Thymus (tissue), 11 donors: ENCODE data around the gene RBM47. TPM values are rescaled to one million over a fixed set of nuclear protein-coding genes. Genes with fewer than 3 reads are reported as not detected.
"Not testable (repeated sequence)": the region's sequence is repeated elsewhere in the genome, so short reads cannot be mapped to it uniquely, and the experiment has no call there.

Source experiments
- DNase-seq, 9 donors: peaks; one replicate each; pipeline ENCODE4 v3.0.0-alpha.2; 2013; ENCODE audit warnings: low spot score in 9 of 9, low read depth in 6 of 9, missing footprints in 1 of 9
- H3K27ac ChIP-seq, 2 donors: one replicate each; pipeline ENCODE4 v1.5.1; 2013; ENCODE audit warnings: control low read depth in 1 of 2, low read depth in 1 of 2, low read length in 1 of 2, mild to moderate bottlenecking in 1 of 2, moderate library complexity in 1 of 2
- H3K27me3 ChIP-seq, 2 donors: one replicate each; pipeline ENCODE4 v1.5.1; 2013; ENCODE audit warnings: low read length in 1 of 2; ENCODE audit not compliant: control insufficient read depth in 2 of 2, insufficient read depth in 1 of 2
- H3K36me3 ChIP-seq, 2 donors: one replicate each; pipeline ENCODE4 v1.5.1; 2013; ENCODE audit warnings: low read length in 1 of 2, mild to moderate bottlenecking in 1 of 2, moderate library complexity in 1 of 2; ENCODE audit not compliant: control insufficient read depth in 2 of 2, insufficient read depth in 2 of 2
- H3K4me1 ChIP-seq, 2 donors: one replicate each; pipeline ENCODE4 v1.5.1; 2013; ENCODE audit warnings: low read length in 2 of 2; ENCODE audit not compliant: control insufficient read depth in 2 of 2, insufficient read depth in 2 of 2
- H3K4me3 ChIP-seq, 2 donors: one replicate each; pipeline ENCODE4 v1.5.1; 2013; ENCODE audit warnings: low read length in 2 of 2, control low read depth in 1 of 2, mild to moderate bottlenecking in 1 of 2
- H3K9me3 ChIP-seq, 2 donors: one replicate each; pipeline ENCODE4 v1.5.1; 2013; ENCODE audit warnings: low read length in 1 of 2, mild to moderate bottlenecking in 1 of 2; ENCODE audit not compliant: control insufficient read depth in 2 of 2, insufficient read depth in 1 of 2
- WGBS: extraction: QIAGEN DNeasy Blood & Tissue Kit; methylation state at CpG from one replicate; pipeline ENCODE4 v1.1.7; 2013; 5-methylcytosine and 5-hydroxymethylcytosine counted together
- polyA plus RNA-seq: library from polyadenylated mRNA; stranded (reverse); fragments of 200-250 nt; gene quantifications from one replicate; pipeline ENCODE4 v1.2.3, GENCODE V29; 2013
- total RNA-seq: library from RNA; stranded (reverse); fragments of 120-200 nt; gene quantifications from one replicate; pipeline ENCODE4 v1.2.4, GENCODE V29; 2013
- donor health status: healthy.

Gene RBM47
- total and polyA plus RNA-seq, 2 donors, result 7.9 to 13.1 TPM

DNA sequence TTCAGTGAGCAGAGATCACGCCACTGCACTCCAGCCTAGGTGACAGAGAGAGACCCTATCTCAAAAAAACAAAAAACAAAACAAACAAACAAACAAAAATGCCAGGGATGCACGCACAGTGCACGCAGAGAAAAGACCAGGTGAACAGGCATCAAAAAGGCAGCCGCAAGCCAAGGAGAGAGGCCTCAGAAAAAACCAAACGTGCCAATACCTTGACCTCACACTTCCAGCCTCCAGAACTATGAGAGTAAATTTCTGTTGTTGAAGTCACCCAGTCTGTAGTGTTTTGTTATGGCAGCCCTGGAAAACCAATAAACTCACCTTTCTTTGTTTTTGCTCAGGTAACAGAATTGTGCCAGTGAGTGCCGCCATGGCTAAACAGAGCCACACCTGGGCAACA, 228.6 kb downstream of the RBM47 start:
- no peak overlapping the region for H3K27ac ChIP-seq

DNA sequence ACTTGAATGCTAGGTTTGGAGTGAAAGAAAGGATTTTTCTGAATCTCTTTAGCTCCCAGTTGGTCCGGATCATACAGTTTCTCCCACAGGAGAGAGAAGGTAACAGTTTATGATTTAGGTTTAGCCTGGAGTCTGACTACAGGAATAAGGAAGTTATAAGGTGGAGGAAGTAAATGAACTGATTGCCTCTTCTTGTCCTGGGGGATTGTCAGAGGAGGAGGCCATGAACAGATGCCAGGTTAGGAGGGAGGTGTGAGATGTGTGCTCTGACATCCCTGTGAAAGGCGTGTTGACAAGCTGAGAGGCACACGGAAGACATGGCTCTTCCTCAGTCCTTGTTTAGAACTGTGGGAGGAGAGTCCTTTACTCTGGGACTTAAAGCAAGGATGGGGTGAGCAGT, 230.1 kb downstream of the RBM47 start:
- Histone ChIP-seq H3K27me3 (no peaks in the 10 kb centered on the region), H3K4me3 (no peak overlapping the region), H3K9me3 (no peaks in the 10 kb centered on the region), H3K27ac (no peak overlapping the region), H3K36me3 (no peaks in the 10 kb centered on the region), H3K4me1 (peaks cover 0 to 2% of the 10 kb centered on the region in 2 donors)
- WGBS, result 97% methylated on average over 3 of the region's 3 CpGs
- DNase-seq, result no peak

More for the DNA sequence above, 228.6 kb downstream of the RBM47 start:
- H3K4me3 ChIP-seq, result no peak overlapping the region
- H3K27me3 ChIP-seq, result no peaks in the 10 kb centered on the region
- H3K4me1 ChIP-seq, result peaks cover 0 to 2% of the 10 kb centered on the region in 2 donors
- H3K9me3 ChIP-seq, result no peaks in the 10 kb centered on the region
- WGBS, result 99% methylated on average over 6 of the region's 6 CpGs
- H3K36me3 ChIP-seq, result no peaks in the 10 kb centered on the region
- DNase-seq, result no peak

DNA sequence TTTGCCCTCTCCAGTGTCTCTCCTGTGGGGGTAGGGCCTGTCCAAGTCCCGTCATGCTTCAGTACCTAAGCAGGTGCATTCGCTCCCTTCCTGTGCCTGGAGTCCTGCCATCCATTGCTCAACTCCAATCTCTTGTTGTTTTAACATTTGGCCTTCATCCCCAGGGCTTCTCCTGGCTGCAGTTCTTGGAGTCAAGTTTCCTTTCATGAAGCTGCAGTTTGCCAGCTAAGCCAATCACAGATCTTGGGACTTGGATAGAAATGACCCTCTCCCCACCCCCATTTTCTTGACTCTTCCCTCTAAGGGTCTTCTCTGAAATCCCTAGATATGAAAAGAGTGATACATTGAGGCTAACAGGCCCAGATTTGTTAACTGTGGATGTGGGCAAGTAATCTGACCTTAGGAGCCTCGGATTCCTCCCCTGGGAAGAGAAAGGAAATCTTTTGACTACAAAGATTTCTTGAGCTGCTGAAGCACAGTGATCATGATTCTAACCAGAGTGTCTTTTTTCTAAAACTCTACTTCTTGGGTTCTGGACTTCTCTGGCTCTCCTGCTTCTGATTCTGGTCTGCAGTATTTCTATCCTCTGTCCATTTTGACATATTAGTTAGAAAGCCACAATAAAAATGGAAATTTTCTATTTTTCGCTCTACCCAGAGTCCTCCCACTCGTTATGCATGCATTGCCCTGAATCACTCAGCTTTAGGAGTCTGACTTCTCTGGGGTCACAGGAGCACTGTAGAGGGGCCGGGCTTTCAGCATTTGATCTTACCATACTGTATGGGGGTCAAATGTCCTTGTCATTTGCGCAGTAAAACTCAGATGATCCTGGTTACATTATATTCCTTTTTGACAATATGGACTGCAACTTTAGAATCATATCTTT, 233.5 kb downstream of the RBM47 start:
- peak overlapping the region in 1 of 2 donors; percentile 3 for H3K27ac ChIP-seq
- H3K9me3 ChIP-seq, result no peaks in the 10 kb centered on the region
- H3K36me3 ChIP-seq, result no peaks in the 10 kb centered on the region
- peak in 2 of 9 donors; percentile 4 to 39 for DNase-seq
- H3K4me3 ChIP-seq, result no peak overlapping the region
- no peaks in the 10 kb centered on the region for H3K27me3 ChIP-seq
- 91% methylated on average over 7 of the region's 7 CpGs for WGBS
- H3K4me1 ChIP-seq, result peaks cover 0 to 2% of the 10 kb centered on the region in 2 donors

DNA sequence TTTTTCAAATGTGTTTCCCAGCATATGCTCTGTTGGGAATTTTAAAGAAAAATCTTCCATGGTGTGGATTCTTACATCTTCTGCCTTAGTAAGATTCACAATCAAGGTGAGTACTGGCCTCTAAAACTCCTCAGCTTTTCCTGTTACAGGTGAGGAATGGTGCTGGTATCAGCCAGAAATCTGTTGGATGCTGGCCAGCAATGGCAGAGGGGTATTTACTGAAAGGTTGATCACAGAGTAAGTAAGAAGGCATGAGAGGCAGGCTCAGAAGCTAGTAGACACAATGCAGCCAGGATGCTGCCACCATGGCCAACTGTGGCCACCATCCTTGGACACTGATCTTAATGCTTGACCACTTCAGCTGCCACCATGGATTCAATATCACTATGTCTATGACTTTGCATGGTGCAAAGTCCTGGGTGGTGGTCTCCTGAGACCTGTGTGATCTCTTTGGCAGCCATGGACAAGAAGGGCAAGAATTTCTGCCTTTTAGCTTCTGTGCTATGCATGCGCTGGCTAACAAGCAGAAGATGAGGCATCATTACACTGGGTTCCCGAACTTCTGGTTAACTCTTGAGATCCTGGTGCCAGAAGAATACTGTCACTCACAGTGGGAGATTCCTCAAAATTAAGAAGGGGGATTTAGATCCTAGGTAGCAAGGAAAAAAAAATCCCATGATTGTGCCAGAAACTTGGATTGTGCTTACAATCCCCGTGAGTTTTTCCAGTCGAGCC, 234.3 kb downstream of the RBM47 start:
- H3K27me3 ChIP-seq, result no peaks in the 10 kb centered on the region
- WGBS, result 80% methylated on average over 4 of the region's 4 CpGs
- H3K4me1 ChIP-seq, result peaks cover 0 to 2% of the 10 kb centered on the region in 2 donors
- no peak overlapping the region for H3K4me3 ChIP-seq
- no peaks in the 10 kb centered on the region for H3K9me3 ChIP-seq
- H3K36me3 ChIP-seq, result no peaks in the 10 kb centered on the region
- DNase-seq, result no peak
- H3K27ac ChIP-seq, result no peak overlapping the region

DNA sequence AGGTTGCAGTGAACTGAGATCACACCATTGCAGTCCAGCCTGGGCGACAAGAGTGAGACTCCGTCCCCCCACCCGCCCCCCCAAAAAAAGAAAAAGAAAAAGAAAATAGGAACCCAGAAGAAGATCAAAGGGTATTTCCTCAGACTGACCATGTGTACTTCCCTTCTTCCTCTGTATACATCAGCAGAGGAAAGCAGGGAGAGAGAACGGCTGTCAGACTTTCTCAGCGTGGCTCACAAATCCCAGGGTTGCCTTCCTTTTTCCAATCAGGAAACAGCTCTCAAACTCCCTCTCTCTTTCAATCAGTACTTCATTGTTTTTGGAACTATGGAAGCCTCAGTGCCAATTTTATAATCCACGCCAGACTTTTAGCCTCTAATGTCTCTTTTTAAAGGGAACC, 235.4 kb downstream of the RBM47 start:
- no peaks in the 10 kb centered on the region for H3K27me3 ChIP-seq
- no peak overlapping the region for H3K27ac ChIP-seq
- H3K36me3 ChIP-seq, result no peaks in the 10 kb centered on the region
- no peak overlapping the region for H3K4me3 ChIP-seq
- no peaks in the 10 kb centered on the region for H3K9me3 ChIP-seq
- peaks cover 0 to 2% of the 10 kb centered on the region in 2 donors for H3K4me1 ChIP-seq
- WGBS, result 89% methylated on average over 6 of the region's 6 CpGs
- no peak for DNase-seq

DNA sequence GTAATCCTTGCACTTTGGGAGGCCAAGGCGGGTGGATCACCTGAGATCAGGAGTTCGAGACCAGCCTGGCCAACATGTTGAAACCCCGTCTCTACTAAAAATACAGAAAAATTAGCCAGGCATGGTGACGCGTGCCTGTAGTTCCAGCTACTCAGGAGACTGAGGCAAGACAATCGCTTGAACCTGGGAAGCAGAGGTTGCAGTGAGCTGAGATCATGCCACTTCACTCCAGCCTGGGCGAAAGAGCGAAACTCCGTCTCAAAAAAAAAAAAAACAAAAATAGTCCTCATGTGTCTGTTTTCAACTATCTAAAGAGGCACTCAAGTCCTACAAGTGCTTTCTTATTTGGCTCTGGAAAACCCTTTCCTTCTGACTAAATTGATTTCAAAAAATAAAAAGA, 237.4 kb downstream of the RBM47 start:
- not testable (repeated sequence) for H3K4me3 ChIP-seq, H3K4me1 ChIP-seq, H3K27ac ChIP-seq, DNase-seq, H3K9me3 ChIP-seq, H3K36me3 ChIP-seq, H3K27me3 ChIP-seq
- WGBS, result 98% methylated on average over 9 of the region's 9 CpGs

DNA sequence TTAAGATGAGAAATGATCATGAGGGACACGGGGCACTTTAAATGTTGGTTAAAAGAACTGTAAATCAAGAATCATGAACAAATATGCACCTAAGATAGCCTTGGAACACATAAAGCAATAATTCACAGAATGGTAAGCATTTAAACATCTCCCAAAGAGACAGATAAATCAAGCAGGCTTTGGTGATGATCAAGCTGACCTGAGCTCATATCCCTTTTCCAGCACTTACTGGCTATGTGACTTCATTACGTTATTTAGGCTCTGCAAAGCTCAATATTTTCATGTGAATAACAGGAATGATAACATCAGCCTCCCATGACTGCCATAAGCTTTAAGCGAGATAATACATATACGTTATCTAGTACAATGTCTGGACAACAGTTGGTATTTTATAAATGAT, 239.7 kb downstream of the RBM47 start:
- no peak for DNase-seq
- no peaks in the 10 kb centered on the region for H3K27me3 ChIP-seq
- peaks cover 0 to 6% of the 10 kb centered on the region in 2 donors for H3K4me1 ChIP-seq
- no peak overlapping the region for H3K4me3 ChIP-seq
- H3K27ac ChIP-seq, result no peak overlapping the region
- WGBS, result 96% methylated on average over 4 of the region's 4 CpGs
- no peaks in the 10 kb centered on the region for H3K9me3 ChIP-seq
- no peaks in the 10 kb centered on the region for H3K36me3 ChIP-seq

DNA sequence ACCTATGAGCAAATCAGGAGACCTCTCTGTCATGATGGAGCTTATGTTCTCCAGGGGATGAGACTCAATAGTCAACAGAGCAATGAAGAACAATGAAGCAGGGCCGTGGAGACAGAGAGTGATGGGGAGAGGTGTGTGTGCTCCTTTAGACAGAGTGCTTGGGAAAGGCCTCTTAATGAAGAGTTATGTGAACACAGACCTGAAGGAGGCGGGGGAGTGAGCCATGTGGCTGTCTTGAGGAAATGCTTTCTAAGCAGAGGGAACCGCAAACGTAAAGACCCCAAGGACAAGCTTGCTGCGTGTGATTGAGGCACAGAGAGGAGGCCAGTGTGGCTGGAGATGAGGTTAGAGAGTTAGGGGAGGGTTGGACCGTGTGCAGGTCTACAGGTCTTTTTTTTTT, 241.4 kb downstream of the RBM47 start:
- H3K27ac ChIP-seq, result no peak overlapping the region
- WGBS, result 52% methylated on average over 6 of the region's 6 CpGs

DNA sequence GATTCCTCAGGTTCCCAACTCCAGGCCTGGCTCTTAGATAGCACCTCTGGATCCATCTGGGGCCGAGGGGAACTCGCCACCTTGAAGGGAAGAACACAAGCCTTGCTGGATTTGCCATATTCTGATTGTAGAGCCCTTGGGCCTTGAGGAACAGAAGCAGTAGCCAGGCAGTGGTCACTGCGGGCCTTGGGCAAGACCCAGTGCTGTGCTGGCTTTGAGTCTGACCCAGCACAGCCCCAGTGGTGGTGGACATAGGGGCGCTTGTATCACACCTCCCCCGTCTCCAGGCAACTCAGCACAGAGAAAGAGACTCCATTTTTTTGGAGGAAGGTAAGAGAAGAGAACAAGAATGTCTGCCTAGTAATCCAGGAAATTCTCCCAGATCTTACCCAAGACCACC, 249.0 kb downstream of the RBM47 start:
- Histone ChIP-seq H3K27ac (no peak overlapping the region), H3K27me3 (no peaks in the 10 kb centered on the region), H3K4me3 (no peak overlapping the region), H3K36me3 (no peaks in the 10 kb centered on the region), H3K4me1 (no peaks in the 10 kb centered on the region), H3K9me3 (no peaks in the 10 kb centered on the region)
- no peak for DNase-seq
- WGBS, result 76% methylated on average over 5 of the region's 5 CpGs

More for the DNA sequence above, 241.4 kb downstream of the RBM47 start:
- Histone ChIP-seq H3K4me1 (peaks cover 0 to 6% of the 10 kb centered on the region in 2 donors), H3K27me3 (no peaks in the 10 kb centered on the region), H3K9me3 (no peaks in the 10 kb centered on the region), H3K36me3 (no peaks in the 10 kb centered on the region), H3K4me3 (no peak overlapping the region)
- peak in 3 of 9 donors; percentile 3 to 49 (median 30) for DNase-seq
